ENCODE measurements around the gene C1orf74. TPM values are rescaled to one million over a fixed set of nuclear protein-coding genes. Genes with fewer than 3 reads are reported as not detected.

Gene C1orf74
- polyA plus RNA-seq, 2 donors = 2.1 to 2.8 TPM

- 89 to 92% methylated on average over 3 of the region's 3 CpGs for WGBS, 2 donors
- no peak overlapping the region for H3K4me3 ChIP-seq (ENCODE audit: low read depth in 1 of 2, low read length in 2 of 2)
- no peak overlapping the region for H3K27ac ChIP-seq (ENCODE audit: low read depth in 2 of 2, low read length in 1 of 2)
- H3K9me3 ChIP-seq (ENCODE audit: control insufficient read depth in 2 of 2, insufficient read depth in 1 of 2, low read depth in 1 of 2, low read length in 1 of 2) = no peaks in the 10 kb centered on the region
- H3K4me1 ChIP-seq (ENCODE audit: control insufficient read depth in 2 of 2, insufficient read depth in 2 of 2, low read length in 1 of 2) = no peaks in the 10 kb centered on the region
- no peaks in the 10 kb centered on the region for H3K36me3 ChIP-seq (ENCODE audit: control insufficient read depth in 2 of 2, insufficient read depth in 2 of 2, low read length in 1 of 2)
- H3K27me3 ChIP-seq (ENCODE audit: control insufficient read depth in 1 of 2, insufficient read depth in 2 of 2, low read length in 2 of 2) = no peaks in the 10 kb centered on the region
These were observed 31.5 kb downstream of the C1orf74 start for GRCh38 chr1:209752890-209753289.

GRCh38 chr1:209751627-209752231 lies 32.6 kb downstream of the C1orf74 start:
- Histone ChIP-seq H3K36me3 (ENCODE audit: control insufficient read depth in 2 of 2, insufficient read depth in 2 of 2, low read length in 1 of 2) (no peaks in the 10 kb centered on the region), H3K9me3 (ENCODE audit: control insufficient read depth in 2 of 2, insufficient read depth in 1 of 2, low read depth in 1 of 2, low read length in 1 of 2) (no peaks in the 10 kb centered on the region), H3K27ac (ENCODE audit: low read depth in 2 of 2, low read length in 1 of 2) (peak overlapping the region in 1 of 2 donors; percentile 33), H3K4me1 (ENCODE audit: control insufficient read depth in 2 of 2, insufficient read depth in 2 of 2, low read length in 1 of 2) (peaks cover 4 to 5% of the 10 kb centered on the region in 2 donors), H3K4me3 (ENCODE audit: low read depth in 1 of 2, low read length in 2 of 2) (no peak overlapping the region), H3K27me3 (ENCODE audit: control insufficient read depth in 1 of 2, insufficient read depth in 2 of 2, low read length in 2 of 2) (no peaks in the 10 kb centered on the region)
- 56 to 66% methylated on average over 5 of the region's 5 CpGs for WGBS, 2 donors

DNA sequence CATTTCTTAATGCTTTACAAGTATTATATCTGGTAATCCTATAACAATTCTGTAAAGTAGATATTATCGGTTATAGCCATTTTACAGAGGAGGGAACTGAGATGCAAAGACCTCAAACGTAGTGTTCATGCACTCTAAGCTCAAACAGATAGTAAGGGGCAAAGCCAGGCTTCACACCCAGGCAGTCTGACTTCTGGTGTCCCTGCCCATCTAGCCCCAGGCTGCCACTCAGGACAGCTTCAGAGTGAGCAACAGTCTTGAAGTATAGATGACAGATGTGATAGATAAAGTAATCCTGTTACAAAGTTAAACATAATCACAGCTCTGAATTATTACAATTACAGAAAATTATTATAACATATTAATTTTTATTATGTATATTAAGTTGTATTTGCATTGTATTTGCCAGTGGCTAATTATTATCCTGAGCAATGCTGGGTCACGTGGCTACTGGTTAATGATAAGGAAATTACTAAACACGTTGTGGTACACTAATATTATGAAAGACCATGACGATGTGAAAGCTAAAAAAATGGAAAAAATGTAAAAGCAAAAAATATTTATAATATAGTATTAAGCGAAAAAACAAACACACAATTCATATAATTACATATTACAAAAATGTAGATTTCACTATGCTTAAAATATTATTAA lies 34.6 kb downstream of the C1orf74 start:
- H3K9me3 ChIP-seq (ENCODE audit: control insufficient read depth in 2 of 2, insufficient read depth in 1 of 2, low read depth in 1 of 2, low read length in 1 of 2) = no peaks in the 10 kb centered on the region
- WGBS, 2 donors = 63 to 73% methylated on average over 6 of the region's 6 CpGs
- H3K27ac ChIP-seq (ENCODE audit: low read depth in 2 of 2, low read length in 1 of 2) = no peak overlapping the region
- peaks cover 4 to 5% of the 10 kb centered on the region in 2 donors for H3K4me1 ChIP-seq (ENCODE audit: control insufficient read depth in 2 of 2, insufficient read depth in 2 of 2, low read length in 1 of 2)
- H3K4me3 ChIP-seq (ENCODE audit: low read depth in 1 of 2, low read length in 2 of 2) = no peak overlapping the region
- H3K36me3 ChIP-seq (ENCODE audit: control insufficient read depth in 2 of 2, insufficient read depth in 2 of 2, low read length in 1 of 2) = no peaks in the 10 kb centered on the region
- no peaks in the 10 kb centered on the region for H3K27me3 ChIP-seq (ENCODE audit: control insufficient read depth in 1 of 2, insufficient read depth in 2 of 2, low read length in 2 of 2)

- no peak overlapping the region for H3K4me3 ChIP-seq (ENCODE audit: low read depth in 1 of 2, low read length in 2 of 2)
- no peaks in the 10 kb centered on the region for H3K9me3 ChIP-seq (ENCODE audit: control insufficient read depth in 2 of 2, insufficient read depth in 1 of 2, low read depth in 1 of 2, low read length in 1 of 2)
- no peaks in the 10 kb centered on the region for H3K36me3 ChIP-seq (ENCODE audit: control insufficient read depth in 2 of 2, insufficient read depth in 2 of 2, low read length in 1 of 2)
- H3K4me1 ChIP-seq (ENCODE audit: control insufficient read depth in 2 of 2, insufficient read depth in 2 of 2, low read length in 1 of 2) = peaks cover 4 to 5% of the 10 kb centered on the region in 2 donors
- H3K27ac ChIP-seq (ENCODE audit: low read depth in 2 of 2, low read length in 1 of 2) = no peak overlapping the region
- no peaks in the 10 kb centered on the region for H3K27me3 ChIP-seq (ENCODE audit: control insufficient read depth in 1 of 2, insufficient read depth in 2 of 2, low read length in 2 of 2)
- 61% methylated on average over 2 of the region's 2 CpGs for WGBS, 2 donors
These were observed 35.2 kb downstream of the C1orf74 start for GRCh38 chr1:209749205-209749604.

DNA sequence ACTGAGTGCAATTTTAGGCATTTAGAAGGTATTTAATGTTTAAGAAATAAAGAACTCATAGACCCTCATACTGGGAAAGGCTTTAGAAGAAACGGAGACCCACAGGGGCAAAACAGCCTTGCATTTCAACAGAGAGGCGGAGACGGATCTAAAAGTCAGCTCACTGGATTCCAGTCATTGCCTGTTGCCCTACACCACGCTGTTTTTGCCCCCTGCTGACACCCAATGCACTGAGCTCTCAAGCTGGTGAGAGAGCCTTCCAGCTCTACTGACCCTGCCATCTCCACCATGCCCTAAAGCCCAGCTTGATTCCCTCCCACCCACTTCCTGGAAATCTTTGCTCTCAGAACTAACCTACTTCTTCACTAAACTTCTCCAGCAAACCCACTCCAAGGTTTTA lies 35.7 kb downstream of the C1orf74 start:
- Histone ChIP-seq H3K36me3 (ENCODE audit: control insufficient read depth in 2 of 2, insufficient read depth in 2 of 2, low read length in 1 of 2) (no peaks in the 10 kb centered on the region), H3K27me3 (ENCODE audit: control insufficient read depth in 1 of 2, insufficient read depth in 2 of 2, low read length in 2 of 2) (no peaks in the 10 kb centered on the region), H3K4me3 (ENCODE audit: low read depth in 1 of 2, low read length in 2 of 2) (no peak overlapping the region), H3K9me3 (ENCODE audit: control insufficient read depth in 2 of 2, insufficient read depth in 1 of 2, low read depth in 1 of 2, low read length in 1 of 2) (no peaks in the 10 kb centered on the region), H3K4me1 (ENCODE audit: control insufficient read depth in 2 of 2, insufficient read depth in 2 of 2, low read length in 1 of 2) (peaks cover 4 to 5% of the 10 kb centered on the region in 2 donors), H3K27ac (ENCODE audit: low read depth in 2 of 2, low read length in 1 of 2) (no peak overlapping the region)
- 71 to 73% methylated on average over 4 of the region's 4 CpGs for WGBS, 2 donors

GRCh38 chr1:209747580-209748262 lies 36.6 kb downstream of the C1orf74 start:
- H3K27me3 ChIP-seq (ENCODE audit: control insufficient read depth in 1 of 2, insufficient read depth in 2 of 2, low read length in 2 of 2) = no peaks in the 10 kb centered on the region
- peak overlapping the region; percentile 14 to 21 for H3K4me3 ChIP-seq (ENCODE audit: low read depth in 1 of 2, low read length in 2 of 2)
- 11 to 13% methylated on average over 37 of the region's 37 CpGs for WGBS, 2 donors
- no peaks in the 10 kb centered on the region for H3K36me3 ChIP-seq (ENCODE audit: control insufficient read depth in 2 of 2, insufficient read depth in 2 of 2, low read length in 1 of 2)
- peaks cover 4 to 5% of the 10 kb centered on the region in 2 donors for H3K4me1 ChIP-seq (ENCODE audit: control insufficient read depth in 2 of 2, insufficient read depth in 2 of 2, low read length in 1 of 2)
- no peaks in the 10 kb centered on the region for H3K9me3 ChIP-seq (ENCODE audit: control insufficient read depth in 2 of 2, insufficient read depth in 1 of 2, low read depth in 1 of 2, low read length in 1 of 2)
- peak overlapping the region in 1 of 2 donors; percentile 74 for H3K27ac ChIP-seq (ENCODE audit: low read depth in 2 of 2, low read length in 1 of 2)

DNA sequence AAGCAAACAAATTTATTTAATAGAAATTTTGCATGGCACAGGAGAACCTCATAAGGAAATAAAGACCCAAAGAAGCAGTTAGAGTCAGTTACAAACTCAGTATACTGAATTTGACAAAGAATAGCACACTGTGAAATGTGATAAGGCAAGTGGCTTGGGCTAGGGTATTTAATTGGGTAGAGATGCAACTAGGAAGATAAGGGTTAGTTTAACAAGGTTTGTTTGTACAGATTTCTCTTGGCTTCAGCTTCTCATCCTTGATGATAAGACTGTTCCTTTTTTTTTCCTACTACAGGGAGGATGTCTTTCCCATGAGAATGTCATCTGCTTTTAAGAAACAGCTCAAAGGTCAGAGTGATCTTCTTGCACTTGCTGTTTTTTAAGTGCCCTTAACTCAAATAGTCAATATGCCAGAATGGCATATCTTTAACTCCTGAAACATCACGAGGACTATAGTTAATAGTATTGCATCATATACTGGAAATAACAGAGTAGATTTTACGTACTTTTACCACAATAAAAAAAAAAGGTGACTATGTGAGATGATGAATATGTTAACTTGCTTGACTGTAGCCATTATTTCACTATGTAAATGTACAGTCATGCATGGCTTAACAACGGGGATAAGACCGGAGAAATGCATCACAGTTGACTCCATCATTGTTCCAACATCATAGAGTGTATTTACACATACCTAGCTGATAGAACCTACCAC lies 37.8 kb downstream of the C1orf74 start:
- WGBS, 2 donors = 67 to 69% methylated on average over 4 of the region's 4 CpGs
- H3K27me3 ChIP-seq (ENCODE audit: control insufficient read depth in 1 of 2, insufficient read depth in 2 of 2, low read length in 2 of 2) = no peaks in the 10 kb centered on the region
- no peaks in the 10 kb centered on the region for H3K36me3 ChIP-seq (ENCODE audit: control insufficient read depth in 2 of 2, insufficient read depth in 2 of 2, low read length in 1 of 2)
- peaks cover 4 to 5% of the 10 kb centered on the region in 2 donors for H3K4me1 ChIP-seq (ENCODE audit: control insufficient read depth in 2 of 2, insufficient read depth in 2 of 2, low read length in 1 of 2)
- H3K4me3 ChIP-seq (ENCODE audit: low read depth in 1 of 2, low read length in 2 of 2) = no peak overlapping the region
- no peak overlapping the region for H3K27ac ChIP-seq (ENCODE audit: low read depth in 2 of 2, low read length in 1 of 2)
- no peaks in the 10 kb centered on the region for H3K9me3 ChIP-seq (ENCODE audit: control insufficient read depth in 2 of 2, insufficient read depth in 1 of 2, low read depth in 1 of 2, low read length in 1 of 2)

DNA sequence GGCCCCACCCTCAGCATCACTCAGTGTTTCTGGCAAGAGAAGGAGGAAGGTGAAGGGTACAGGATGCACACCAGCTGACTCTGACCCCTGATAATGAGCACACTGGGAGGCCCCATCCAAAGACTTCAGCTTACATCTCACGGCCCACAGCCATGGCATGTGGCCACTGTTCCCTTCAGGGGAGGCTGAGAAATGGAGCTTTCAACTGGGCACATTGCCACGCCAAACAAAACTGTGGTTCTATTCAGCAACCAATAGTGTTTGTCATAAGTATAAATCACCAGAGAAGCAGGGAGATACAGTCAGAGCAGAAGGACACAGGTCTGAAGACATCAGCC lies 41.2 kb downstream of the C1orf74 start:
- no peaks in the 10 kb centered on the region for H3K36me3 ChIP-seq (ENCODE audit: control insufficient read depth in 2 of 2, insufficient read depth in 2 of 2, low read length in 1 of 2)
- H3K4me3 ChIP-seq (ENCODE audit: low read depth in 1 of 2, low read length in 2 of 2) = no peak overlapping the region
- peaks cover 4 to 5% of the 10 kb centered on the region in 2 donors for H3K4me1 ChIP-seq (ENCODE audit: control insufficient read depth in 2 of 2, insufficient read depth in 2 of 2, low read length in 1 of 2)
- WGBS, 2 donors = 43 to 57% methylated on average over 2 of the region's 2 CpGs
- H3K9me3 ChIP-seq (ENCODE audit: control insufficient read depth in 2 of 2, insufficient read depth in 1 of 2, low read depth in 1 of 2, low read length in 1 of 2) = no peaks in the 10 kb centered on the region
- H3K27me3 ChIP-seq (ENCODE audit: control insufficient read depth in 1 of 2, insufficient read depth in 2 of 2, low read length in 2 of 2) = no peaks in the 10 kb centered on the region
- H3K27ac ChIP-seq (ENCODE audit: low read depth in 2 of 2, low read length in 1 of 2) = no peak overlapping the region

DNA sequence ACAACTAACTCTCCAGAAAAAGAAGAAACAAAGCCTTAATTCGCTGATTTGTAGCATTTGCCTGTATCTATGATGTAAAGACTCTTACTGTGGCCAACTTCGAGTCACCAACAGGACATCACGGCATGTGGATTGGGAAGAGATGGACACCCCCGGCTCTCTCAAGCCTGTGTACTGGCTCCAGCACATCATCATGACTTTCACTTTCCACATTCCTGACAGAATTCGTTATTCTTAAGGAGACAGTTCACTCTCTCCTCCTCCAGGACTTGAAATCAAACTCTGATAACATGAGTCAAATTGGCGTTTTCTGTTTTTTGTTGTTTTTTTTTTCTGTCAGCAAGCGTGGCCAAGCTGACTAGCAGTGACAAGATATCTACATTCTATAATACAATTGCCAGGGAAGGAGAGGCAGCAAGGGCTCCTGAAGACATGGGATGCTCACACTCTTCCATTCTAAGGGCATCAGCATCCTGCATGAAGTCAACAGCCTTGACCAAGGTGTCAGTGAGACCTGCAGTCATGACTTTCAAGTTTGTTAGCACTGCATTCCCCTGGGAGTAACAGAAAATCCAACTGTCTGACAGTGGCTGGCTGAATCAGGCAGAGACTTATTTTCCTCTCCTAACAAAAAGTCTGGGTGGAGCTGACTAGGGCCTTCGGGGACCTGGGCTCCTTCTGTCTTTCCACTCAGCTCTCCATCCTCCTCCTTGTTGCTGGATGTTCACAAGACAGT lies 41.8 kb downstream of the C1orf74 start:
- Histone ChIP-seq H3K27me3 (ENCODE audit: control insufficient read depth in 1 of 2, insufficient read depth in 2 of 2, low read length in 2 of 2) (no peaks in the 10 kb centered on the region), H3K9me3 (ENCODE audit: control insufficient read depth in 2 of 2, insufficient read depth in 1 of 2, low read depth in 1 of 2, low read length in 1 of 2) (no peaks in the 10 kb centered on the region), H3K27ac (ENCODE audit: low read depth in 2 of 2, low read length in 1 of 2) (no peak overlapping the region), H3K36me3 (ENCODE audit: control insufficient read depth in 2 of 2, insufficient read depth in 2 of 2, low read length in 1 of 2) (no peaks in the 10 kb centered on the region), H3K4me1 (ENCODE audit: control insufficient read depth in 2 of 2, insufficient read depth in 2 of 2, low read length in 1 of 2) (peaks cover 3% of the 10 kb centered on the region in 2 donors), H3K4me3 (ENCODE audit: low read depth in 1 of 2, low read length in 2 of 2) (no peak overlapping the region)
- WGBS, 2 donors = 47% methylated on average over 8 of the region's 8 CpGs
